Parathyroid adenoma (tissue), 2 donors: Measurements from ENCODE around the gene PBX2.

Experiments used
- H2AFZ ChIP-seq: fragments of 300-600 bp; sonication (generic); one replicate; pipeline ENCODE4 v1.7.0; 2017; ENCODE audit warnings: antibody characterized with exemption, mild to moderate bottlenecking
- H3K27ac ChIP-seq: fragments of 300-600 bp; sonication (generic); one replicate; pipeline ENCODE4 v1.7.0; 2017
- H3K27me3 ChIP-seq: fragments of 300-600 bp; sonication (generic); one replicate; pipeline ENCODE4 v1.7.0; 2017; ENCODE audit warnings: low read length; ENCODE audit not compliant: control insufficient read depth, insufficient read depth
- H3K36me3 ChIP-seq: fragments of 300-600 bp; sonication (generic); one replicate; pipeline ENCODE4 v1.7.0; 2017; ENCODE audit warnings: low read length; ENCODE audit not compliant: control insufficient read depth, insufficient read depth
- H3K4me1 ChIP-seq: fragments of 300-600 bp; sonication (generic); one replicate; pipeline ENCODE4 v1.7.0; 2017; ENCODE audit warnings: control low read depth
- H3K4me2 ChIP-seq: fragments of 300-600 bp; sonication (generic); one replicate; pipeline ENCODE4 v1.7.0; 2017; ENCODE audit warnings: low read length
- H3K4me3 ChIP-seq: fragments of 300-600 bp; sonication (generic); one replicate; pipeline ENCODE4 v1.7.0; 2017; ENCODE audit warnings: low read depth, low read length
- H3K79me2 ChIP-seq: fragments of 300-600 bp; sonication (generic); one replicate; pipeline ENCODE4 v1.7.0; 2017; ENCODE audit warnings: control low read depth
- H3K9ac ChIP-seq: fragments of 300-600 bp; sonication (generic); one replicate; pipeline ENCODE4 v1.7.0; 2017; ENCODE audit warnings: mild to moderate bottlenecking
- H3K9me3 ChIP-seq: fragments of 300-600 bp; sonication (generic); one replicate; pipeline ENCODE4 v1.7.0; 2017; ENCODE audit warnings: low read length; ENCODE audit not compliant: control insufficient read depth
- TF ChIP-seq, protein P1 (sequence below): fragments of 300-600 bp; sonication (generic); IDR thresholded peaks from one replicate; pipeline ENCODE4 v1.7.0; 2017; ENCODE audit warnings: antibody characterized with exemption, mild to moderate bottlenecking
- donor health status: primary hyperparathyroidism.

PBX2 gene

DNA sequence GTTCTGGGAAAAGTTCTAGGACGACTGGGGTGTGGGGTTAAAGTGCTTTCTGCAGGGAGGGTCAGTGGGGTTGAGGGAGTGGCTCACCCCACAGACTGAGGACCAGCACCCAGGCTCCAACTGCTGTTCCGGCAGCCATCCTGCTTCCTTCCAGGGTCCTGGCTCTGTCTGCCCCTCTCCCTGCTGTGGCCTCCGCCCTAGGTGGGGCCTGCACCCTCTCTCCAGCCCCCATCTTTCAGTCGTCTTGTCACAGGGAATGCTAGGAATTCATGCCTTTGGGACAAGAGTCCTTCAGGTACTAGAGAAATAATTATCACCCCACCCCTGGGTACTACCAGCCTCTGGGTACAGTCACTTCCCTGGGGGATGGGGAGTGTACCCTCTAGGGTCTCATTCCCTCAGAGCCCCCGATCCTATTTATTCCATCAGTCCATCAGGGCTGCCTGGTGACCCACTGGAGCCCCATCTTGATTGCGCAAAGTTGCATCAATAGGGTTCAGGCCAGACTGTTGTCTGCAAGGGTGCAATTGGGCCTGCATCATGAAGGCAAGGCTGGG lies 5.8 kb downstream of the PBX2 start, which contains the start of gene AGER:
AGER (minus strand) TSS at position 170 of the 557 bp plus-strand sequence; CDS start at position 139, 31 bp downstream.
- Histone ChIP-seq H3K79me2 (no peaks in the 10 kb centered on the region), H3K9ac (no peak within 1 kb of the TSS), H3K36me3 (no peaks in the 10 kb centered on the region), H2AFZ (no peak within 1 kb of the TSS), H3K27me3 (no peaks in the 10 kb centered on the region), H3K4me3 (no peak within 1 kb of the TSS), H3K4me1 (peaks cover 2% of the 10 kb centered on the region), H3K4me2 (no peak within 1 kb of the TSS), H3K9me3 (no peaks in the 10 kb centered on the region), H3K27ac (peak within 1 kb of the TSS; percentile 52)
- TF ChIP-seq, protein P1, sequence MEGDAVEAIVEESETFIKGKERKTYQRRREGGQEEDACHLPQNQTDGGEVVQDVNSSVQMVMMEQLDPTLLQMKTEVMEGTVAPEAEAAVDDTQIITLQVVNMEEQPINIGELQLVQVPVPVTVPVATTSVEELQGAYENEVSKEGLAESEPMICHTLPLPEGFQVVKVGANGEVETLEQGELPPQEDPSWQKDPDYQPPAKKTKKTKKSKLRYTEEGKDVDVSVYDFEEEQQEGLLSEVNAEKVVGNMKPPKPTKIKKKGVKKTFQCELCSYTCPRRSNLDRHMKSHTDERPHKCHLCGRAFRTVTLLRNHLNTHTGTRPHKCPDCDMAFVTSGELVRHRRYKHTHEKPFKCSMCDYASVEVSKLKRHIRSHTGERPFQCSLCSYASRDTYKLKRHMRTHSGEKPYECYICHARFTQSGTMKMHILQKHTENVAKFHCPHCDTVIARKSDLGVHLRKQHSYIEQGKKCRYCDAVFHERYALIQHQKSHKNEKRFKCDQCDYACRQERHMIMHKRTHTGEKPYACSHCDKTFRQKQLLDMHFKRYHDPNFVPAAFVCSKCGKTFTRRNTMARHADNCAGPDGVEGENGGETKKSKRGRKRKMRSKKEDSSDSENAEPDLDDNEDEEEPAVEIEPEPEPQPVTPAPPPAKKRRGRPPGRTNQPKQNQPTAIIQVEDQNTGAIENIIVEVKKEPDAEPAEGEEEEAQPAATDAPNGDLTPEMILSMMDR, result no peak

DNA sequence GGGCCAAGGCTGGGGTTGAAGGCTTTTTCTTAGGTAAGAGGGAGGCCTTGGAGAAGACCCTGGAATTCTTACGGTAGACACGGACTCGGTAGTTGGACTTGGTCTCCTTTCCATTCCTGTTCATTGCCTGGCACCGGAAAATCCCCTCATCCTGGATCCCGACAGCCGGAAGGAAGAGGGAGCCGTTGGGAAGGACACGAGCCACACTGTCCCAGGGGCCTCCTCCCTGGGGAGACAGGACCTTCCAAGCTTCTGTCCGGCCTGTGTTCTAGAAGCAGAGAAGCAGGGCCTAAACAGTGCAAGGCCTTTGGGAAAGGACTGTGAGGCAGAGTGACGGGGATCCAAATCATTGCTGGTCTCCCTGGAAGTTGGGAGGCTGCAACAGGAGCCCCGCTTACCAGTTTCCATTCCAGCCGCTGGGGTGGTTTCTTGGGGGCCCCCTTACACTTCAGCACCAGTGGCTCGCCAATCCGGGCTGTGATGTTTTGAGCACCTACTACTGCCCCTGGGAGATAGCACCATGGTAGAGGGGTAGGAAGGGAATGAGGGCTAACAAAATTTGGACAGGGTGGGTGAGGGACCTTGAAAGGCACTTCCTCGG lies 6.4 kb downstream of the PBX2 start:
- TF ChIP-seq, protein P1, result no peak
- no peaks in the 10 kb centered on the region for H3K4me1 ChIP-seq
- H2AFZ ChIP-seq, result no peak overlapping the region
- no peak overlapping the region for H3K4me2 ChIP-seq
- H3K36me3 ChIP-seq, result no peaks in the 10 kb centered on the region
- peaks cover 2% of the 10 kb centered on the region for H3K79me2 ChIP-seq
- H3K4me3 ChIP-seq, result no peak overlapping the region
- peak overlapping the region; percentile 30 for H3K27ac ChIP-seq
- no peaks in the 10 kb centered on the region for H3K9me3 ChIP-seq
- no peaks in the 10 kb centered on the region for H3K27me3 ChIP-seq
- no peak overlapping the region for H3K9ac ChIP-seq

DNA sequence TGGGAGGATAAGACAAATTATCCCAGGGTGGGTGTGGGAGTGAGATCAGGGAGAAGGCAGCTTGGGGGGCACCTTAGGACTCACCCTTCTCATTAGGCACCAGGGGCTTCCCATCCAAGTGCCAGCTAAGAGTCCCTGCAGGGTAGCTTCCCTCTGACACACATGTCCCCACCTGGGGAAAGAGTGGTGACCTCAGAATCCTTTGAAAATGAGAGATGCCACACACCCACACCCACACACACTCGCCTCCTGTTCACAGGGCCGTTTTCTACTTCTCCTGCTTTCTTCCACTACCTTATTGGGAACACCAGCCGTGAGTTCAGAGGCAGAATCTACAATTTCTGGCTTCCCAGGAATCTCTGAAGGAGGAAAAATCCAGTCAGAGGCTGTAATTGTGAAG lies 7.0 kb downstream of the PBX2 start:
- Histone ChIP-seq H3K36me3 (no peaks in the 10 kb centered on the region), H3K79me2 (peaks cover 3% of the 10 kb centered on the region)

DNA sequence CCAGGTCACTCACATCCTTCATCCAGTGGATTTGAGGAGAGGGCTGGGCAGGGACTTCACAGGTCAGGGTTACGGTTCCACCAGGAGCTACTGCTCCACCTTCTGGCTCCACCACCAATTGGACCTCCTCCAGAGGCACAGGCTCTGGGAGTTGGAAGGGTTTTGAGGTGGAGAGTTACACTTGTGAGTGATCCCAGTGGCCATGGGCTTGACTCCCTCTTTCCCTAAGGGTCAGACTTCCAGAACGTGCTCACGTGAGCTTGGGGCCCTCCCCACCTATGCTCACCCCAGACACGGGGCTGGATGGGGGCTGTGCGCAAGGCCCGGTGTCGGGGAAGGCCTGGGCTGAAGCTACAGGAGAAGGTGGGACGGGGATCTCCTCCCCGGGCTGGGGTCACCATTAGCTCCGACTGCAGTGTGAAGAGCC lies 7.4 kb downstream of the PBX2 start:
- TF ChIP-seq, protein P1, result no peak
- Histone ChIP-seq H3K36me3 (no peaks in the 10 kb centered on the region), H3K4me2 (no peak overlapping the region), H3K9me3 (no peaks in the 10 kb centered on the region), H2AFZ (no peak overlapping the region), H3K9ac (no peak overlapping the region), H3K4me1 (no peaks in the 10 kb centered on the region), H3K79me2 (peaks cover 3% of the 10 kb centered on the region), H3K27me3 (no peaks in the 10 kb centered on the region), H3K27ac (no peak overlapping the region), H3K4me3 (no peak overlapping the region)

More for the DNA sequence above, 7.0 kb downstream of the PBX2 start:
- Histone ChIP-seq H3K9me3 (no peaks in the 10 kb centered on the region), H3K27me3 (no peaks in the 10 kb centered on the region), H3K4me2 (no peak overlapping the region), H3K9ac (no peak overlapping the region), H3K4me3 (no peak overlapping the region), H3K4me1 (no peaks in the 10 kb centered on the region), H3K27ac (peak overlapping the region; percentile 30), H2AFZ (no peak overlapping the region)
- TF ChIP-seq, protein P1, result no peak
